NCI-H226 (cell line): ENCODE data around the gene LRRIQ4.

Source experiments
- DNase-seq: peaks from one replicate; pipeline ENCODE4 v3.0.0-alpha.2; 2015

The LRRIQ4 gene

DNA sequence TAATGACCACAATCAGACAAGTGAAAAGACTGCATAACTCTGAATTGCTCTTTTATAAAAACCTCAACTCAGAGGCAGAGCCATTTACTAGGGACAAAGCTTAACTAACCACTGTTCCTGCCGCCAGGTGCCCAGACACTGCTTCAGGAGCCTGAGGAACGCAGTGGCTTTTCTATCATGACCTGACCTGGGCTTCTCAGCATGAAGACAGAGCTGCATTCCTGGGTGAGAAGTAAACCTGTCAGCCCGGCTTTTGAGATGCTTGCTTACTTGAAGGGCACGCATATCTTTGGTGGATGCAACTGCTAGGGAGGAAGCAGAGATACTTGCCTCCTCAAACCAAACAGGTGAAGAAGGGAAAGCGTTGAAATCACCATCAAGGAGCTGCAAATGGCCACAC is 49.2 kb downstream of the LRRIQ4 start:
- DNase-seq = no peak

- DNase-seq = peak; percentile 41
Observed at GRCh38 chr3:169863458-169863899, 50.8 kb downstream of the LRRIQ4 start.

GRCh38 chr3:169864270-169864669 is 51.6 kb downstream of the LRRIQ4 start:
- no peak for DNase-seq

DNA sequence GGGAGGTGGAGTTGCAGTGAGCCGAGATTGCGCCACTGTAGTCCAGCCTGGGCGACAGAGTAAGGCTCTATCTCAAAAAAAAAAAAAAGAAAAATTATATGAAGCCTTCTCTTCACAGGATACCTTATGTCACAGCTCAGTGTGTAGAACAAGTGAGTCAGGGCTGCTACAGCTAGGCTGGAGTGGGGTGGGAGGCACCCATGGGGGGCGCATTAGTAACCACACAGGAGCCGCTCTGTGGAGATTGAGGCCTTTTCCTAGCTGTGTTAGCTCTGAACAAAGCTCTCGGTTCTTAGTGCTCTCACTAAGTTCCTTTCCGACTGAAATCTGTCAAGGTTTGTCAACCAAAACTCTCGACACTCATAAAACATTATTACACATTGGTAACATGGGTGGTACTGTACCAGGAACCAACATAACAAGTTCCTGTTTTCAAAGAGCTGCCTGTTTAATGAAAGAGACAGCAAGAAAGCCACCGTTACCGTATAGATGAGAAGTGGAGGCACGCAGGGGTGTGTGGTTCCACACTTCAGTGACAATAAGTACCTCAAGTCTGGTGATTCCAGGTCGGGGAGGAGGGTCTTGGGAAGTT is 52.6 kb downstream of the LRRIQ4 start:
- no peak for DNase-seq

DNA sequence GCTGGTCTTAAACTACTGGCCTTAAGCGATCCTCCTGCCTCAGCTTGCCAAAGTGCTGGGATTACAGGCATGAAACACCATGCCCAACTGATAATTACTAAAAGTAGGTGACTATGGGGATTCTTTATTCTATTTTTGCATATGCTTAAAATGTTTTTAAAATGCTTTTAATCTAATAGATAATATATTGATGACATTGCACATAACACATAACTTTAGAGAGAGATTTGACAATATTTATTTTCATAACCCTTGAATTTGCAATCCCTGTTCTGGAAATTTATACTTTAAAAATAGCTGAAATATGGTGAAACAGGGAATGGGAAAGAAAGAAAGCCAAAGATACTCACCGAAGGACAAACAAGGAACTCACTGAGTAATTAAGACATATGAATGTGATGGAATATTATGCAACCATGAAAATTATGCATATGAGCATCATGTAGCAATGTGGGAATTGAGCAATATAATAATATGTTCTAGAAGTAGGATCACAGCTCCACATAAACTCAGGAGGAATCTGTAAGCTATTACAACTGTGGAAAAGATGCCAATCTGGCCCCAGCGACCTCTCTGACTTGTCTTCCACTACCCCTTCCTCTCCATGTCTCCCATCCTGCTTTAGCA is 55.0 kb downstream of the LRRIQ4 start:
- DNase-seq = no peak

DNA sequence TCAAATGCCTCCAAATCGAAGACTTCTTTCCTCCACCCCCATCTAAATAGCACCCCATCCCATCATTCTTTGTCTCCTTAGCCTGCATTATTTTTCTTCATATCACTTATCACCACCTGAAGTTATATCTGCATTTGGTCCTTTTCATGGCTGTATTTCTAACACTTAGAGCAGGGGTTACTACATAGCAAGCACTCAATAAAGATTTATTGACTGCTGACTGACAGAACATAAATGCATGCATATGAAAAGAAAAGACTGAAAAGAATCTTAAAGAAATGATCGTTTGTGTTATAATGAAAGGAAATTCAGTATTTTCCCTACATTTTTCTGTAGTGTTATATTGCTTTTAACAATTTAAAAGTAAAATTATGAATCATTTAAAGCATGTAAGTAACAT is 55.7 kb downstream of the LRRIQ4 start:
- no peak for DNase-seq

GRCh38 chr3:169869484-169870220 is 57.0 kb downstream of the LRRIQ4 start, which contains the start of gene LRRC31:
Gene LRRC31 (minus strand): TSS chr3:169869935. CDS start chr3:169869807, 128 bp downstream.
- DNase-seq = no peak

DNA sequence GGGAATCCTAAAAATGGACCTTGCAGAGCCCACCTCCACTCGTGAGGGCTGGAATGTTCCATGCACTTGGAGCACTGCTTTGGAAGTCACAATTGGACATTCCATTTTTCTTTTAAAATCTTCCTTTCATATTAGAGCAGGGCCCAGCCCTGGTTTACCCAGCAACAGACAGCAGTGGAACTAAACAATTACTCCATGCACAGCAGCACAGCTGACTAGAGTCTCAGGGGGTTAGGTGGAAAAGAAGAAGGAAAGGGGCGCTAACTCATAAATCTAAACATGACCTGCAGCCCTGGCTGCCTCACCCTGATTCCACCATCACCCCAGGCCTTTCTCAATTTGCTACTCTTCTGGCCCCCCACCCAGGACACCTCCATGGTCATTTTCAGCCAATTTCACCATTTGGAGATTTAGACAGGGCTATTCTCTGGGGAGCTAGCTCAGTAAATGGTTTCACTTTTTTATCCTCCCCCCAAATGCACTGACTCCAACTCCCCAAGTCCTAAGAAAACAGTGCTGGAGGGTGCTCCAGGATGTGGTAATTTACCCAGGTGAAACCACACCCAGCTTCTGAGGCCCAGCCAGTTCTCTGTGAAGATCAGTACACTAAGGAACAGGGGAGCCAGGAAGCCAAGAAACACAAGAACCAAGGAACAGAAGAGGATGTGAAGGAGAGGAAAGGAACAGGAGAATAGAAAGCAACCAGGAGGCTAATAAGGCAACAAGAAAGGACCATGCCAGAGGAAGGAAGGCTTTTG is 58.6 kb downstream of the LRRIQ4 start:
- no peak for DNase-seq

DNA sequence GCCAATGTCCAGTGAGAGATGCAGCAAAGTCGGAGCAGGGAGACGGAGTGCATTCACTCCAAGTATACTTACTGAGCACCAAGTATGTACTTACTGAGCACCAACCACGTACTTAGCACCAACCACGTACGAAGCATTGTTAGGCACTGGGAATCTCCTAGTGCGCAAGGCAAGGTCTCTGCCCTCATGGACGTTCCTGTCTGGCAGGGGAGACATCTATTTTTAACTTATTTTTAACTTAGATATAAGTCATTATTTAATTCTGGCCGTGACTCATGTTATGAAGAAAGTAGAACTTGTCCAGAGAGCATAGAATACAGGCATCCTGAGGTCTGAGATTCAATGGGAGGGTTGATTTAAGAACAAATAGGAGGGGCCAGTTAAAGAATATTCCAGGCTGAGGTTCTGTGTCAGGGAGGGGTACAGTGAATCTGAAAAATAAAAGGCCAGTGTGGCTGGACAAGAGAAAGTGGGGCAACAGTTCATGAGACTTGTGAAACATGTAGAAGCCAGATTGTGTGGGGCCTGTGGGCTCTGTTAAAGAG is 66.4 kb downstream of the LRRIQ4 start:
- DNase-seq = no peak

GRCh38 chr3:169879845-169880575 is 67.3 kb downstream of the LRRIQ4 start:
- DNase-seq = no peak

GRCh38 chr3:169880576-169881250 is 68.0 kb downstream of the LRRIQ4 start:
- DNase-seq = no peak

- DNase-seq = peak; percentile 44
Observed at GRCh38 chr3:169886671-169887070, 74.0 kb downstream of the LRRIQ4 start.
